ENCODE measurements around the gene HSPA4L.

DNA sequence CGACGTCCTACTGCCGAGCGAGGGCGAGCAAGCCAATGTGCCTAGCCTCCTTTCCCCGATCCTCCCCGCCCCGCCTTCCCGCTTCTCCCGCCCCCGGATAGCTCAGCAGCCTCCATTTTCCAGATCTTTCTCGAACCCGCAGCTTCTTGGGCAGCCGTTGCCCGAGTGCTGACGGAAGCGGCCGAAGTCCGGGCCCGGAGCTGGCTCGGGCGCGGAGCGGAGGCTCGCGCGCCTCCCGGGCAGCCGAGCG lies 172 bp upstream of the HSPA4L start:
- no peak for TF ChIP-seq POLR2A (IDR thresholded peaks at IDR 0.05)
- TF ChIP-seq, protein P1, sequence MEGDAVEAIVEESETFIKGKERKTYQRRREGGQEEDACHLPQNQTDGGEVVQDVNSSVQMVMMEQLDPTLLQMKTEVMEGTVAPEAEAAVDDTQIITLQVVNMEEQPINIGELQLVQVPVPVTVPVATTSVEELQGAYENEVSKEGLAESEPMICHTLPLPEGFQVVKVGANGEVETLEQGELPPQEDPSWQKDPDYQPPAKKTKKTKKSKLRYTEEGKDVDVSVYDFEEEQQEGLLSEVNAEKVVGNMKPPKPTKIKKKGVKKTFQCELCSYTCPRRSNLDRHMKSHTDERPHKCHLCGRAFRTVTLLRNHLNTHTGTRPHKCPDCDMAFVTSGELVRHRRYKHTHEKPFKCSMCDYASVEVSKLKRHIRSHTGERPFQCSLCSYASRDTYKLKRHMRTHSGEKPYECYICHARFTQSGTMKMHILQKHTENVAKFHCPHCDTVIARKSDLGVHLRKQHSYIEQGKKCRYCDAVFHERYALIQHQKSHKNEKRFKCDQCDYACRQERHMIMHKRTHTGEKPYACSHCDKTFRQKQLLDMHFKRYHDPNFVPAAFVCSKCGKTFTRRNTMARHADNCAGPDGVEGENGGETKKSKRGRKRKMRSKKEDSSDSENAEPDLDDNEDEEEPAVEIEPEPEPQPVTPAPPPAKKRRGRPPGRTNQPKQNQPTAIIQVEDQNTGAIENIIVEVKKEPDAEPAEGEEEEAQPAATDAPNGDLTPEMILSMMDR (IDR thresholded peaks at IDR 0.05) = no peak
- TF ChIP-seq EP300 (IDR thresholded peaks at IDR 0.05) = no peak

All from sigmoid colon (tissue), 4 donors.